ENCODE data around the gene TMEM208.

Gene TMEM208

DNA sequence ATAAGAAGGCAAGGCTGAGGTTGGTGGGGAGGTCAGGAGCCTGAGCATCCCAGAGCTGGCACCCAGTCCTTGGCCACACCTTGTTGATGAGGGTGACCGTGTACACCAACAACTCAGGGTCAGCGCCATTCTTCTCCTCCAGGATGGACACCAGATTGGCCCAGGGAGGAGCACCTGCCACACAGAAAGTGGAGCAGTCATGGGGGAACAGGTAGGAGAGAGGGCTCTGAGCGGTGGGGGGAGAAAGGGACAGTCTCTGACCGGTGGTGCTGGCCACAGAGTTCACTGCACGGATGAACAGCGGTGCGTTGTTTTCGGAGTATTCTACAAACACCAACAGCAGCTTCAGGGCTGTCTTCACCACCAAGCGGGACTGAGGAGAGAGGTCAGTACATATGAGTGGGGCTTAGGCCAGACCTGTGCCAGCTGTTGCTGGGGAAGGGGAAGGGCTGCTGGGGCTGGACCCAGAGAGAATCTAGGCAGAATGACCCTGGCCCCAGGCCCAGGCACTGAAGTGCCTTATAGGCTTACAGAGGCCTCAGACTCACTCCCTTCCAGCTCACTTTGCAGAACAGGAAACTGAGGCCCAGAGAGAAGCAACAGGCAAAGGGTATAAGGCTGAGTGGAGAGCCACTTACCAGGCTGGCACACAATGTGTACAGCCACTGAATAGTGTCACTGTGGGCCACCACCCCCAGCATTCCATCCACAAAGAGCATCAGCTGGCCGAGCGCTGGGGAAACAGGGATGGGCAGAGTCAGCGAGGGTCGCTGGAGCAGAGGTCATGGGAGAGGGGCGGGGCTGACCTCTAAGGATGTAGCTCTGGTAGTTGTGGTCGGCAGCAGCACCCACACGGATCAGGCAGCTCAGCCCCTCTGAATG is 10.7 kb downstream of the TMEM208 start:
- no peak for DNase-seq (ENCODE audit: low spot score)

DNA sequence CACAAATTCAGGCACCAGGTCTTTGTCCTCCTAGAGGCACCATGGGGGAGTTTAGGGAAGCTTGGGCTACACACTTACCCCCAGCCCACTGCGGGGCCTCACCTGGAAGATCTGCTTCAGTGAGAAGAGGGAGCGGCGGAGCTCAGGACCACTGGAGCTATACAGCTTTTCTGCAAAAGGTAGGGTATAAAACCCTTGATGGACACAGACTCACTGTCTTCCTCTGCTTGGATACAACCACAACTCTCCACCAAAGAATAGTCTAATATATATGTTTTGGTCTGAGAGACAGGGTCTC is 11.3 kb downstream of the TMEM208 start:
- no peak for DNase-seq (ENCODE audit: low spot score)

- peak; percentile 55 for DNase-seq (ENCODE audit: low spot score)
Measured at GRCh38 chr16:67238806-67239470, 12.0 kb downstream of the TMEM208 start.

DNA sequence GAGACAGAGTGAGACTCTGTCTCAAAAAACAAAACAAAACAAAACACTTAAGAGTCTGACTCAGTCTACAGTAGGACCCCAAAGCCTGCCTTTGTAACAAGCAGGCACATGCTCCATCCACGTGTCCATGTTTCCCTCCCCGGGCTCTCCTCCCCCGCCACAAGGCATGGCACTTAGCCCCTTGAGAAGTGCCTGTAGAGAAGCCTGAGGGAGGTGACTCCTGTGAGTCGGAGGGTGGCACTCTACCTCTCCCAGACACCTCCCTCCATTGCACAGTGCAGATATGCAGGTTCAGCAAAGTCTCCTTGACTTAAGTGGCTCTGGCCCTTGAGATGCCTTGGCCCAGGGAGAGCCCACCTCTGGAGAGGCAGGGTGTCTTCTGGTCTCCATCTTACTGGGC is 13.6 kb downstream of the TMEM208 start:
- no peak for DNase-seq (ENCODE audit: low spot score)

DNA sequence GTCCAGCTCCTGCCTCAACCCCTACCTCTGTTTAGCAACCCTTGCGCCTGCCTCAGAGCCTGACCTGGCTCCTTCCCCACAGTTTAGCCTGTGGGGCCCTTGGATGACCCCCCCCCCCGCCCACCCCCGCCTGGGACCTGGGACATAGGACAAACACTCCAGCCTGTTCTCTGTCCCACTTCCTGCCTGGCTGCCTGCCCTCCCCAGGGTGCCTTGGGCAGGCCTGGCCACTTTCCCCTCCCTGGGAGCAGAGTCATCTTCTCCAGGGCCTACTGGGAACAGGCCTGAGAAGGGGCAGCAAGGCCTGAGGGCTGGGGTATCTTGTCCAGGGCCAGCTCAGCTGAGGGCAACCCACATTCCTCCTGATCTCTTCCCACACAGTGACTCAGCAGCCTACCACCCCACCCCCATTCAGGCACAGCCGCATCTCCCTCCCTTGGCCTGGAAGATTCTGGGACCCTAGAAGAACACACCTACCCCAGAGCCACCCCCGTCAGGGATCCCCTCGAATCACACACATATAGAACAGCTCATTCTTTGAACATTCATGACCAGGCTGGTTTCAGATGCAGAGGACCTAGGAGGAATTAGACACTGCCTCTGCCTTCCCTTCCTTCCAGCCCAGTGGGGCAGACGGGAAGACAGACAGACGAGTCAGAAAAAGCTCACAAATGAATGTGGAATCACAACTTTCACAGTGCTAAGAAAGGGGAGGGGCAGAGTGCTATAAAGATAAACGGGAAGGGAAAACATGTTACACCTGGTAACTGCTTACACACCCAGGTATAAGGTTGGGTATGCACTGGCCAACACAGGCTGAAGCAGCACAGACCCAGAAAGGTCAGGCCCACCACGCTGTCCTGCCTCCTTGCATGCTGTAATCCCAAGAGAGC is 14.3 kb downstream of the TMEM208 start:
- no peak for DNase-seq (ENCODE audit: low spot score)

DNA sequence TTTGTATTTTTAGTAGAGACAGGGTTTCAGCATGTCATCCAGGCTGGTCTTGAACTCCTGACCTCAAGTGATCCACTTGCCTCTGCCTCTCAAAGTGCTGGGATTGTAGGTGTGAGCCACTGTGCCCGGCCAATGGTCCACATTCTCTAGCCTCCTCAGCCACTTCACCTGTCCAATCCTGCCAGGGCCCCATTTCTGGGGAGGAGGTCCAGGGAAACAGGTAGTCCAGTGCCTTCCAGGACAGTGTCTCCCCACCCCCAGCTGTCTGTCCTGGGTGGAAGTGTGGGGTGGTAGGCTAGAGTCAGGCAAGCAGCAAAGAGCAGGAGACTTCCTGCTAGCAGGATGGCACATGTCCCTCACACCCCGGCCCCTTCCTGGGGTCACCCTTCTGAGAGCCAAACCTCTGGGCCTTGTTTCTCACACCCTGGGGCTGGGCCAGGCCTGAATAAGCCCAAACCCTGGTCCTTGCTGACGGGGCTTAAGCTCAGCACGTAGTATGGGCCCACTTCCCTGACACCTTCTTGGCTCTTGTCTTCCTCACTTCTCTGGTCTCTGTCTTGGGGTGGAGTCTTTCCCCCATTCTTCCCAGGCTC is 15.3 kb downstream of the TMEM208 start:
- DNase-seq (ENCODE audit: low spot score): peak; percentile 55

DNA sequence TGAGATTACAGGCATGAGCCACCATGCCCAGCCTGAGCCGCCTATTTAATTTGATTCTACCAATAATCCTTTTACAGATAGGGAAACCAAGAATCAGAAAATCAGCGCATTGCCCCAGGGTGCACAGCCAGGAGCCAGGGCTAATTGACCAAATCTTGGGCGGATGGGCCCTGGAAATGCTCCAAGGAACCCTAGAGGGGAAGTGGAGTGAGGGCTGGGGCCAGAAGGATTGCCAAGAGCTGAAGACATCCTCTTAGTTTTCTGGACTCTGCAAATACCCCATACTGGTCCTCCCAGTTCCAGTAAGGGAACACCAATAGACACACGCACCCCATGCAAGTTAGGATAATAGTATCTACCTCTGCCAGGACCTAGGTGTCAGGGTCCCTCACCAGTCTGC is 16.6 kb downstream of the TMEM208 start:
- no peak for DNase-seq (ENCODE audit: low spot score)

GRCh38 chr16:67244387-67245185 is 17.7 kb downstream of the TMEM208 start:
- peak; percentile 68 for DNase-seq (ENCODE audit: low spot score)

- DNase-seq (ENCODE audit: low spot score): no peak
Measured at GRCh38 chr16:67245186-67245585, 18.3 kb downstream of the TMEM208 start.

DNA sequence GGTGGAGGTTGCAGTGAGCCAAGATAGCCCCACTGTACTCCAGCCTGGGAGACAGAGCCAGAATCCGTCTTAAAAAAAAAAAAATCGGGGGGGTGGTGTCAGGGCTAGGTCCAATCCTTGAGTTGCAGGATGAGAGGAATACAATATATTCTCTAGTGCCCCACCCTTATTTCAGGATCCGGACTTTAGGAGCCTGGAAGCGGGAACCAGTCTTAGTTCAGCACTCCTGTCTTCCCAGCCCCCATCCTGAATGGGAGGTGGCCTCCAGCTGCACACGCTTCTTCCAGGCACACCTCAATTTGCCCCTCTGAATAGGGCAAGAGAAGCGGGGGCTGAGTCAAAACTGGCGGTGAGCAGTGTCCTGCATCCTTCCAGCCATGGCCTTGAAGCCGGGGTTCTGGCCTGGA is 18.7 kb downstream of the TMEM208 start:
- no peak for DNase-seq (ENCODE audit: low spot score)

DNA sequence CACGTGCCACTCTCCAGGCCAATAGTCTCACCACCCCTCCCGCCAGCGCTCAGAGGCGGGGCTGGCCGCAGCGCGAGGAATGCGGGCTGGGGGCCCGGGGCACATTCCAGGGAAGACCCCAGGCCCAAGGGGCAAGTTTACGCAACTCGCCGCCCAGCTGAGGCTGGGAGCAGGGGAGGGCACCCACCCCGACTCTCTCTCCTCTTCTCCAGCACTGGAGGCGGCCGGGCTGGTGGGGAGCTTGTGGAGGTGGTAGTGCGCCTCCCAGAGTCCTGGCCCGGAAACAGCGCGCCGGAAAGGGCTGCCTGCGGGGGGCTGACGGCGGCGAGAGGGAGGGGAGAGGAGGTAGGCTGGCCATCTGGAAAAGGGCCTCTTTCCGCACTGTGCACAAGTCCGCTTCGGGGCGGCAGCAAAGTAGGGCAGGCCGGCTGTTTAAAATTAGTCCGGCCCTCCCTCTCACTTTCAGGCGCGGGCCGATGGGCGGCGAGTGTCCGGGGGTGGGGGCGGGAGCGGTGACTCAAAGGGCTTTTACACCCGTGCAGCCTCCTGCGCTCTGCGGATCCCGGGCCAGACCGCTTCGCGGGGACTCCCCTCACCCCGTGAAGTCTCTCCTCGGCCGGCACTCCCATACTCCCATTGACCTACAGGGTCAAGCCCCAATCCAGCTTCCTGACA is 19.3 kb downstream of the TMEM208 start:
- peak; percentile 89 for DNase-seq (ENCODE audit: low spot score)

- peak; percentile 68 for DNase-seq (ENCODE audit: low spot score)
Measured at GRCh38 chr16:67246756-67247191, 19.8 kb downstream of the TMEM208 start.

GRCh38 chr16:67247192-67248072 is 20.5 kb downstream of the TMEM208 start, which contains the start of gene FHOD1:
TSS of gene FHOD1 (minus strand) at chr16:67247481. CDS start at chr16:67247410, 71 bp downstream.
- DNase-seq (ENCODE audit: low spot score): peak; percentile 96

DNA sequence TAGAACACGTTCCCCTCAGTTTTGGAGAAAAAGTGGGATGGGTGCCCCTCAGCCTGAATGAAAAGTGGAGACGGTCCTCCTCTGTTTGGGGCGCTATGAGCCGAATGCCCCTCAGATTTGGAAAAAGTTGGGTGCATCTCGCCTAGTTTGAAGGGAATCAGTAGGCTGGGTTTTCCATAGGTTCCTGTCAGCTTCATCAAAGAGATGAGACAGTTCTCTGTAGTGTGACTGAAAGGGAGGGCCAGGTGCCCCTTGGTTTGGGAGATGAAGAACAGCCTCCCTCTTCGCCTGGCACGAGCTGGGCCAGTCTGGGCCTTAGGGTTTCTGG is 21.1 kb downstream of the TMEM208 start:
- peak; percentile 52 for DNase-seq (ENCODE audit: low spot score)

- DNase-seq (ENCODE audit: low spot score): peak; percentile 63
Measured at GRCh38 chr16:67248401-67249177, 21.7 kb downstream of the TMEM208 start, which contains the start of gene SLC9A5. TSS of gene SLC9A5 (plus strand) at chr16:67248979. CDS start at chr16:67249015, 36 bp downstream.

DNA sequence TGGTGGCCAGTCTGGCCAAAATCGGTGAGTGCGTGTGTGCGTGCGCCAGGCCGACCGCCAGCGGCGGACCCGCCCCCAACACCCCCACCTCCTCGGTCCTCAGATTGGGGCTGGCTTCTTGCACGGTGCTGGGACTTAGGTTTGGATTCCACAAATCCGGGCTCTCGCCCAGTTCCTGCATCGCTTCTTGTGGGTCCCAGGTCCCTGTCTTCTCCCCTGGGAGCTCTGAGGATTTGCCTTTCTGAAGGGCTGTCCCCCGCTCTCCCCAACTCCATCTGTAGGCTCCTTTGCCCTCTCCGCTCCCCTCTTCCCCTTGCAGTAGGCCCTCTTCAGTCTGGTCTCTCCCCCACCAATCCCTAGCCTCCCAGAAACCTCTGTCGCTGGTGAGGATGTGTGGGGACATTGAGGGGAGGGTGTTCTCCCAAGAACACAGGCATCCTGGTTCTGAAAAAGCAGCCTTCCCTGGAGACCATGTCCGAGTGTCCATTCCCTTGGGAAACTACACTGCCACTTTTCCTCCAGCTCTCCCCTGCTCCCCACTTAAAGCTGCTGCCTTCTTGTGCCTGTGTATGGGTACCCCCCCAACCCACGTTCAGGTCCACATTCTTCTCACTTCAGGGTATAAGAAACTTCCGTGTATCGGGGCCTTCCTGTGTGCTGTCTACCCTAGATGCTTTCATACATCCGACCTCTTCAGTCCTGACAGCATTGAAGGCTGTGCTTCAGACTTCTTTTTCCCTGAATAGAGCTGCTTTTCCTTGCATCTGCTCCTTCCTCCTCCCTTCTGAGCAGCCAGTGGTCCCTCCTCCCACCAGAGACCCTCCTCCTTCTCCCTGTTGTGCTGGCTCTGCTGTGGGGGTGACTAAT is 22.5 kb downstream of the TMEM208 start:
- DNase-seq (ENCODE audit: low spot score): peak; percentile 64

GRCh38 chr16:67250045-67250327 is 23.1 kb downstream of the TMEM208 start:
- peak; percentile 53 for DNase-seq (ENCODE audit: low spot score)
